HL-60 (cell line): ENCODE measurements around the gene MIDN.
A peak's percentile ranks its signal among the peaks of the same experiment; 100 is the strongest.

Source experiments
- DNase-seq, 2 experiments: peaks; one replicate each; pipeline ENCODE4 v3.0.0-alpha.2; 2010 to 2020; ENCODE audit warnings: low read depth in 1 of 2, low spot score in 1 of 2
- H3K27ac ChIP-seq: fragments of 250-450 bp; sonication (Bioruptor Pico); replicated peaks from 2 replicates; pipeline ENCODE4 v1.5.1; 2020; ENCODE audit warnings: mild to moderate bottlenecking, moderate library complexity
- H3K27me3 ChIP-seq: fragments of 250-450 bp; sonication (Bioruptor Pico); 2 replicates; pipeline ENCODE4 v1.5.1; 2021; ENCODE audit warnings: mild to moderate bottlenecking, moderate library complexity; ENCODE audit not compliant: insufficient read depth, poor library complexity, severe bottlenecking
- H3K4me3 ChIP-seq: replicated peaks from 2 replicates; pipeline ENCODE4 v1.5.1; 2011; ENCODE audit warnings: mild to moderate bottlenecking, control low read depth, low read length; ENCODE audit not compliant: insufficient read depth
- GABPA ChIP-seq: IDR thresholded peaks from 2 replicates; pipeline ENCODE4 v1.6.1; 2012; ENCODE audit warnings: low read depth
- POLR2AphosphoS5 ChIP-seq: IDR thresholded peaks from 2 replicates; pipeline ENCODE4 v1.6.1; 2012; ENCODE audit warnings: low read depth
- REST ChIP-seq: IDR thresholded peaks from 2 replicates; pipeline ENCODE4 v1.6.1; 2012; ENCODE audit warnings: low read depth; ENCODE audit not compliant: insufficient replicate concordance
- SPI1 ChIP-seq: IDR thresholded peaks from 2 replicates; pipeline ENCODE4 v1.6.1; 2012; ENCODE audit warnings: low read depth, mild to moderate bottlenecking, borderline replicate concordance
- TF ChIP-seq, protein P1 (sequence below): IDR thresholded peaks from one replicate; pipeline ENCODE4 v1.5.1; 2011; ENCODE audit warnings: low read length, control low read depth, inconsistent platforms; ENCODE audit not compliant: insufficient read depth

Gene MIDN

GRCh38 chr19:1221904-1222255, 26.5 kb upstream of the MIDN start:
- DNase-seq: no peak
- Histone ChIP-seq H3K4me3 (no peak overlapping the region), H3K27ac (no peak overlapping the region), H3K27me3 (no peaks in the 10 kb centered on the region)
- TF ChIP-seq, protein P1, sequence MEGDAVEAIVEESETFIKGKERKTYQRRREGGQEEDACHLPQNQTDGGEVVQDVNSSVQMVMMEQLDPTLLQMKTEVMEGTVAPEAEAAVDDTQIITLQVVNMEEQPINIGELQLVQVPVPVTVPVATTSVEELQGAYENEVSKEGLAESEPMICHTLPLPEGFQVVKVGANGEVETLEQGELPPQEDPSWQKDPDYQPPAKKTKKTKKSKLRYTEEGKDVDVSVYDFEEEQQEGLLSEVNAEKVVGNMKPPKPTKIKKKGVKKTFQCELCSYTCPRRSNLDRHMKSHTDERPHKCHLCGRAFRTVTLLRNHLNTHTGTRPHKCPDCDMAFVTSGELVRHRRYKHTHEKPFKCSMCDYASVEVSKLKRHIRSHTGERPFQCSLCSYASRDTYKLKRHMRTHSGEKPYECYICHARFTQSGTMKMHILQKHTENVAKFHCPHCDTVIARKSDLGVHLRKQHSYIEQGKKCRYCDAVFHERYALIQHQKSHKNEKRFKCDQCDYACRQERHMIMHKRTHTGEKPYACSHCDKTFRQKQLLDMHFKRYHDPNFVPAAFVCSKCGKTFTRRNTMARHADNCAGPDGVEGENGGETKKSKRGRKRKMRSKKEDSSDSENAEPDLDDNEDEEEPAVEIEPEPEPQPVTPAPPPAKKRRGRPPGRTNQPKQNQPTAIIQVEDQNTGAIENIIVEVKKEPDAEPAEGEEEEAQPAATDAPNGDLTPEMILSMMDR: no peak
- TF ChIP-seq POLR2AphosphoS5 (no peak), REST (no peak), GABPA (no peak), SPI1 (no peak)

DNA sequence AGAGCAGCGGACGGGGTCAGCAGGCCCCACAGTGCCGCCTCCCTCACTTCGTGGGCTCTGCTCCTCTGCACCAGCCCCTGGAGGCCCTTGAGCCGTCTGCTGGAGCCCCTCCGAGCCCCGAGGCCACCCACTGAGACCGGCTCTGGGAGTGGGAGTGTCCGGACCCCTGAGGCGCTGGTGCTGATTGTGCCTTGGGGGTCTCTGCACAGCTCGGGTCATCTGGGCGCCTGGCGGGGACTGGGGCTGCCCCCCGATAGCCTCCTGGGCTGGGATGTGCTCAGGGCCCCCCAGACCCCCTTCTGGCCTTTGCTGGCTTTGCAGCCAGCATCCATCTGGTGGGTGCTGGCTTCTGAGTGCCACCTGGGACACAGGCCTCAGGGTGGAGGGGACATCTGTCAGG, 26.0 kb upstream of the MIDN start:
- TF ChIP-seq GABPA: no peak
- no peak for TF ChIP-seq POLR2AphosphoS5
- TF ChIP-seq REST: no peak
- TF ChIP-seq, protein P1: no peak
- no peak for TF ChIP-seq SPI1
- no peak overlapping the region for H3K27ac ChIP-seq
- H3K4me3 ChIP-seq: no peak overlapping the region
- no peaks in the 10 kb centered on the region for H3K27me3 ChIP-seq
- DNase-seq: no peak

DNA sequence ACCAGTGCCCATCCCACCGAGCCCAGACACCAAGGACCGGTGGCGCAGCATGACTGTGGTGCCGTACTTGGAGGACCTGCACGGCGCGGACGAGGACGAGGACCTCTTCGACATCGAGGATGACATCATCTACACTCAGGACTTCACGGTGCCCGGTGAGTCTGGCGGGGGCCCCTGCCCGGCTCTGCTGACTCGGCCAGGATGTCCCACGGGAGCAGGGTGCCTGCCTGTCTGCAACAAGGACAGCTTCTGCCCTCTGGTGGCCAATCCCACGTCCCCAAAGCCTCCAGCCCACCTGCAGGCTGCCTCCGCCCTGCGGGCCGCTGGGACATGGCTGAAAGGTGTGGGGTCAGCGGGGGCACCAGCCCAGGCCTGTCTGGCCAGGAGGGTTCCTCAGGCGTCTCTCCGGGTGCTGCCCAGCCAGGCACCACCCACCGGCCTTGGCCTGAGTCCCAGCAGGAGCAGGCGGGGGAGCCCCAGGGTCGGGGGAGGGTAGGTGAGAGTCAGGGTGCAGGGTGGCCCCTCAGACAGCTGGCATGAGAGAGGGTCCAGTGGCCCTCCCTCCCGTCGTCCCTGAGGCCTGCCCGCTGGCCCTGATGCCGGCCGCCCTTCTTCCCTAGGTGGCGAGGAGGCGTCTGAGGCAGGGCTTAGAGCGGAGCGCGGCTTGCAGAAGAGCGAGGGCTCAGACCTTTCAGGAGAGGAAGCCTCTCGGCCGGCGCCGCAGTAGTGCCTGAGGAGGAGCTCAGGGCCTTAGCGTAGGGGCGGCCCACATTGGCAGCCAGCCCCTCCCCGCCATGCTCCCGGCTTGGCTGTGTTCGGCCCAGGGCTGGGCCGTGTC, 25.1 kb upstream of the MIDN start:
- peak in 1 of 2 experiments; percentile 45 for DNase-seq
- no peak for TF ChIP-seq POLR2AphosphoS5
- TF ChIP-seq, protein P1: peak; percentile 25
- TF ChIP-seq SPI1: no peak
- no peak overlapping the region for H3K4me3 ChIP-seq
- no peak overlapping the region for H3K27ac ChIP-seq
- H3K27me3 ChIP-seq: no peaks in the 10 kb centered on the region
